ENCODE data around the gene SHC1.
A peak's percentile ranks its signal among the peaks of the same experiment; 100 is the strongest.
"Not testable (repeated sequence)": the region's sequence is repeated elsewhere in the genome, so short reads cannot be mapped to it uniquely, and the experiment has no call there.

The SHC1 gene

GRCh38 chr1:154998818-154999570 is 28.4 kb upstream of the SHC1 start:
- H3K4me3 ChIP-seq (ENCODE audit: low read depth, low read length): peak overlapping the region; percentile 64
- H3K9me3 ChIP-seq (ENCODE audit: severe bottlenecking): no peaks in the 10 kb centered on the region
- no peaks in the 10 kb centered on the region for H3K36me3 ChIP-seq
- peak; percentile 97 for DNase-seq
- H3K27ac ChIP-seq: peak overlapping the region; percentile 99
- peak; percentile 100 for TF ChIP-seq CTCF (IDR thresholded peaks at IDR 0.05; ENCODE audit: low read depth, low read length)
- no peaks in the 10 kb centered on the region for H3K27me3 ChIP-seq (ENCODE audit: insufficient read depth, low read depth, severe bottlenecking)

GRCh38 chr1:154998201-154998780 is 27.7 kb upstream of the SHC1 start:
- DNase-seq: peak; percentile 47
- no peaks in the 10 kb centered on the region for H3K36me3 ChIP-seq
- H3K27ac ChIP-seq: no peak overlapping the region
- H3K9me3 ChIP-seq (ENCODE audit: severe bottlenecking): no peaks in the 10 kb centered on the region
- no peaks in the 10 kb centered on the region for H3K27me3 ChIP-seq (ENCODE audit: insufficient read depth, low read depth, severe bottlenecking)
- peak; percentile 45; the same call in 1 of the 2 replicates for TF ChIP-seq CTCF (IDR thresholded peaks at IDR 0.05; ENCODE audit: low read depth, low read length)
- H3K4me3 ChIP-seq (ENCODE audit: low read depth, low read length): no peak overlapping the region

- no peaks in the 10 kb centered on the region for H3K9me3 ChIP-seq (ENCODE audit: severe bottlenecking)
- no peak for TF ChIP-seq CTCF (IDR thresholded peaks at IDR 0.05; ENCODE audit: low read depth, low read length)
- DNase-seq: no peak
- H3K27ac ChIP-seq: no peak overlapping the region
- H3K36me3 ChIP-seq: peaks cover 3% of the 10 kb centered on the region; the same call in 1 of the 2 replicates
- H3K27me3 ChIP-seq (ENCODE audit: insufficient read depth, low read depth, severe bottlenecking): no peaks in the 10 kb centered on the region
- no peak overlapping the region for H3K4me3 ChIP-seq (ENCODE audit: low read depth, low read length)
Measured at GRCh38 chr1:154996966-154997701, 26.6 kb upstream of the SHC1 start.

- peak; percentile 45; the same call in 1 of the 2 replicates for TF ChIP-seq CTCF (IDR thresholded peaks at IDR 0.05; ENCODE audit: low read depth, low read length)
- H3K4me3 ChIP-seq (ENCODE audit: low read depth, low read length); H3K27me3 ChIP-seq (ENCODE audit: insufficient read depth, low read depth, severe bottlenecking); H3K27ac ChIP-seq; H3K9me3 ChIP-seq (ENCODE audit: severe bottlenecking): not testable (repeated sequence)
- peak; percentile 87 for DNase-seq
- peaks cover 13% of the 10 kb centered on the region for H3K36me3 ChIP-seq
Measured at GRCh38 chr1:154995301-154995983, 24.9 kb upstream of the SHC1 start.

- TF ChIP-seq CTCF (IDR thresholded peaks at IDR 0.05; ENCODE audit: low read depth, low read length): no peak
- peaks cover 22% of the 10 kb centered on the region for H3K36me3 ChIP-seq
- no peak overlapping the region for H3K4me3 ChIP-seq (ENCODE audit: low read depth, low read length)
- H3K9me3 ChIP-seq (ENCODE audit: severe bottlenecking): no peaks in the 10 kb centered on the region
- H3K27ac ChIP-seq: no peak overlapping the region
- H3K27me3 ChIP-seq (ENCODE audit: insufficient read depth, low read depth, severe bottlenecking): no peaks in the 10 kb centered on the region
- no peak for DNase-seq
Measured at GRCh38 chr1:154994591-154994990, 24.0 kb upstream of the SHC1 start.
